ENCODE data around the gene EDIL3. TPM values are rescaled to one million over a fixed set of nuclear protein-coding genes. Genes with fewer than 3 reads are reported as not detected.

EDIL3 gene
- total RNA-seq, 2 donors from 2014 or later: 4.6 to 5.5 TPM

- no peak for TF ChIP-seq POLR2AphosphoS5 (IDR thresholded peaks at IDR 0.05)
- no peak for TF ChIP-seq CTCF (IDR thresholded peaks at IDR 0.05)
- no peak for TF ChIP-seq POLR2A (IDR thresholded peaks at IDR 0.05)
- H3K9me3 ChIP-seq: no peaks in the 10 kb centered on the region
- H3K4me3 ChIP-seq: no peak overlapping the region
- WGBS: 70% methylated on average over 4 of the region's 4 CpGs
- H3K4me1 ChIP-seq (replicated peaks): no peaks in the 10 kb centered on the region
- H3K27me3 ChIP-seq (replicated peaks; ENCODE audit: insufficient read depth): no peaks in the 10 kb centered on the region
- intact Hi-C loops (cut with DNase I): no loop called here
- no peak for DNase-seq (ENCODE audit: low spot score)
- H3K36me3 ChIP-seq: no peaks in the 10 kb centered on the region
- no peak overlapping the region for H3K27ac ChIP-seq
Observed at GRCh38 chr5:83983852-83984251, 400.8 kb downstream of the EDIL3 start.

GRCh38 chr5:83973925-83974815 lies 410.5 kb downstream of the EDIL3 start:
- Histone ChIP-seq H3K4me3 (no peak overlapping the region), H3K27me3 (replicated peaks; ENCODE audit: insufficient read depth) (no peaks in the 10 kb centered on the region), H3K36me3 (no peaks in the 10 kb centered on the region), H3K4me1 (replicated peaks) (no peaks in the 10 kb centered on the region), H3K9me3 (no peaks in the 10 kb centered on the region), H3K27ac (no peak overlapping the region)
- no peak for DNase-seq (ENCODE audit: low spot score)
- WGBS: 49% methylated on average over 7 of the region's 7 CpGs
- TF ChIP-seq CTCF (IDR thresholded peaks at IDR 0.05) (no peak), POLR2A (IDR thresholded peaks at IDR 0.05) (no peak), POLR2AphosphoS5 (IDR thresholded peaks at IDR 0.05) (no peak)
- intact Hi-C loops (cut with DNase I): no loop called here

- H3K9me3 ChIP-seq: no peaks in the 10 kb centered on the region
- H3K27ac ChIP-seq: no peak overlapping the region
- H3K4me1 ChIP-seq (replicated peaks): no peaks in the 10 kb centered on the region
- H3K36me3 ChIP-seq: no peaks in the 10 kb centered on the region
- no peak for DNase-seq (ENCODE audit: low spot score)
- TF ChIP-seq POLR2A (IDR thresholded peaks at IDR 0.05) (no peak), CTCF (IDR thresholded peaks at IDR 0.05) (no peak), POLR2AphosphoS5 (IDR thresholded peaks at IDR 0.05) (no peak)
- no peak overlapping the region for H3K4me3 ChIP-seq
- intact Hi-C loops (cut with DNase I): no loop called here
- no peaks in the 10 kb centered on the region for H3K27me3 ChIP-seq (replicated peaks; ENCODE audit: insufficient read depth)
Observed at GRCh38 chr5:83972909-83973308, 411.8 kb downstream of the EDIL3 start.

GRCh38 chr5:83972236-83972635 lies 412.4 kb downstream of the EDIL3 start:
- no peak for DNase-seq (ENCODE audit: low spot score)

More at GRCh38 chr5:83972236-83972635, 412.4 kb downstream of the EDIL3 start:
- TF ChIP-seq POLR2AphosphoS5 (IDR thresholded peaks at IDR 0.05): no peak
- TF ChIP-seq POLR2A (IDR thresholded peaks at IDR 0.05): no peak
- TF ChIP-seq CTCF (IDR thresholded peaks at IDR 0.05): no peak
- no peaks in the 10 kb centered on the region for H3K27me3 ChIP-seq (replicated peaks; ENCODE audit: insufficient read depth)
- no peaks in the 10 kb centered on the region for H3K36me3 ChIP-seq
- no peak overlapping the region for H3K4me3 ChIP-seq
- H3K9me3 ChIP-seq: no peaks in the 10 kb centered on the region
- H3K27ac ChIP-seq: no peak overlapping the region
- H3K4me1 ChIP-seq (replicated peaks): no peaks in the 10 kb centered on the region
- intact Hi-C loops (cut with DNase I): no loop called here

All from prostate gland (tissue), 2 donors.